SKM-1 (cell line): ENCODE data around the gene AP1S1.
"Not testable (repeated sequence)": the region's sequence is repeated elsewhere in the genome, so short reads cannot be mapped to it uniquely, and the experiment has no call there.

ENCODE experiments used
- DNase-seq: peaks from one replicate; lab custom pipeline; 2025; ENCODE audit not compliant: unreplicated experiment; lab: John Stamatoyannopoulos, UW

The AP1S1 gene

GRCh38 chr7:101153969-101154692, at the start of gene AP1S1:
AP1S1 (plus strand) TSS chr7:101154476; CDS start chr7:101154515, 39 bp downstream.
- peak; percentile 89 for DNase-seq

GRCh38 chr7:101104799-101105198, 49.5 kb upstream of the AP1S1 start:
- no peak for DNase-seq

- not testable (repeated sequence) for DNase-seq
These were observed 49.0 kb upstream of the AP1S1 start for GRCh38 chr7:101105248-101105647.

- peak; percentile 48 for DNase-seq
These were observed 47.9 kb upstream of the AP1S1 start for GRCh38 chr7:101106386-101106785.

- DNase-seq = peak; percentile 77
These were observed 45.9 kb upstream of the AP1S1 start for GRCh38 chr7:101108330-101108857.

- DNase-seq = no peak
These were observed 45.3 kb upstream of the AP1S1 start for GRCh38 chr7:101108961-101109360.

GRCh38 chr7:101109368-101109767, 44.9 kb upstream of the AP1S1 start:
- DNase-seq = no peak

GRCh38 chr7:101111261-101111660, 43.0 kb upstream of the AP1S1 start:
- no peak for DNase-seq

- no peak for DNase-seq
These were observed 42.0 kb upstream of the AP1S1 start for GRCh38 chr7:101112233-101112632.

- not testable (repeated sequence) for DNase-seq
These were observed 41.1 kb upstream of the AP1S1 start for GRCh38 chr7:101113140-101113539.

GRCh38 chr7:101113836-101114235, 40.4 kb upstream of the AP1S1 start:
- no peak for DNase-seq

GRCh38 chr7:101114492-101114891, 39.8 kb upstream of the AP1S1 start:
- no peak for DNase-seq

- no peak for DNase-seq
These were observed 39.1 kb upstream of the AP1S1 start for GRCh38 chr7:101115215-101115614.

- DNase-seq = no peak
These were observed 37.4 kb upstream of the AP1S1 start for GRCh38 chr7:101116898-101117297.

GRCh38 chr7:101118856-101119255, 35.4 kb upstream of the AP1S1 start:
- DNase-seq = no peak

GRCh38 chr7:101119876-101120275, 34.4 kb upstream of the AP1S1 start:
- no peak for DNase-seq

- DNase-seq = no peak
These were observed 34.0 kb upstream of the AP1S1 start for GRCh38 chr7:101120315-101120714.

GRCh38 chr7:101121631-101121990, 32.7 kb upstream of the AP1S1 start:
- not testable (repeated sequence) for DNase-seq

- no peak for DNase-seq
These were observed 32.0 kb upstream of the AP1S1 start for GRCh38 chr7:101121991-101122932.

GRCh38 chr7:101122933-101123702, 31.2 kb upstream of the AP1S1 start:
- DNase-seq = no peak

GRCh38 chr7:101123703-101124068, 30.6 kb upstream of the AP1S1 start:
- no peak for DNase-seq
